A549 (cell line): ENCODE measurements around the gene IQCE. TPM values are rescaled to one million over a fixed set of nuclear protein-coding genes. Genes with fewer than 3 reads are reported as not detected.
A peak's percentile ranks its signal among the peaks of the same experiment; 100 is the strongest.

Experiments
- ATAC-seq, 2 experiments: fragments of 200-7000 bp in 1 of 2; fragments of >200 bp in 1 of 2; cut with Nextera tagmentation in 1 of 2; cut with Tn5 transposase in 1 of 2; 3 replicates each; pipeline versions ENCODE4 v1.8.0 to v1.9.1; 2018 to 2020; ENCODE audit warnings: mild to moderate bottlenecking in 1 of 2, moderate library complexity in 1 of 2
- CTCF ChIA-PET: fragments of 300-600 bp; sonication (Branson Sonifier 250); formaldehyde crosslinking; extraction: SDS; loops from one replicate; lab custom pipeline; 2021; ENCODE audit warnings: antibody characterized with exemption, inconsistent platforms; lab: Yijun Ruan, JAX
- POLR2A ChIA-PET: fragments of 350-600 bp; formaldehyde crosslinking; extraction: SDS; loops from one replicate; lab custom pipeline; 2021; ENCODE audit warnings: antibody characterized with exemption, inconsistent platforms; lab: Yijun Ruan, JAX
- DNase-seq, 2 experiments: peaks; one replicate each; pipeline versions ENCODE4 v3.0.0 to v3.0.0-alpha.2; 2011 to 2016; ENCODE audit warnings: low read depth in 1 of 2, low spot score in 1 of 2
- FAIRE-seq: peaks from 2 replicates; lab custom pipeline; 2011; peaks lifted over from hg19 to GRCh38; lab: Jason Lieb, UNC
- H3K27ac ChIP-seq, 2 experiments: fragments of >200 bp; sonication (Bioruptor Twin); formaldehyde crosslinking; 3 replicates each; pipeline ENCODE4 v1.5.1; 2016 to 2017
- H3K4me1 ChIP-seq: fragments of >200 bp; sonication (Bioruptor Twin); formaldehyde crosslinking; 3 replicates; pipeline ENCODE4 v1.6.1; 2016
- H3K4me2 ChIP-seq: fragments of >200 bp; sonication (Bioruptor Twin); formaldehyde crosslinking; 3 replicates; pipeline ENCODE4 v1.6.1; 2016
- H3K4me3 ChIP-seq: fragments of >200 bp; sonication (Bioruptor Twin); formaldehyde crosslinking; 3 replicates; pipeline ENCODE4 v1.5.1; 2016
- H3K9me3 ChIP-seq: fragments of >200 bp; sonication (Bioruptor Twin); formaldehyde crosslinking; 3 replicates; pipeline ENCODE4 v1.6.1; 2016
- ATOH8 ChIP-seq: fragments of 250-450 bp; sonication (Bioruptor Pico); IDR thresholded peaks from 2 replicates; pipeline ENCODE4 v1.5.0; 2020; ENCODE audit warnings: low read depth, mild to moderate bottlenecking, moderate library complexity
- BHLHE40 ChIP-seq: IDR thresholded peaks from 2 replicates; pipeline ENCODE4 v1.6.1; 2012; ENCODE audit warnings: low read depth, low read length, inconsistent platforms
- CBX8 ChIP-seq: fragments of 200-600 bp; sonication (generic); IDR thresholded peaks from 2 replicates; pipeline ENCODE4 v1.6.1; 2016
- CEBPB ChIP-seq, 2 experiments: fragments of >200 bp in 1 of 2; sonication (Bioruptor Twin) in 1 of 2; formaldehyde crosslinking in 1 of 2; IDR thresholded peaks; 2 replicates each; pipeline ENCODE4 v1.6.1; 2012 to 2016
- CTCF ChIP-seq: fragments of >200 bp; sonication (Bioruptor Twin); formaldehyde crosslinking; IDR thresholded peaks from 3 replicates; pipeline ENCODE4 v1.5.1; 2016
- FOSB ChIP-seq: fragments of 250-450 bp; sonication (Bioruptor Pico); IDR thresholded peaks from 2 replicates; pipeline ENCODE4 v1.5.0; 2020; ENCODE audit warnings: mild to moderate bottlenecking, moderate library complexity
- FOSL2 ChIP-seq, 2 experiments: fragments of 450-650 bp in 1 of 2; fragments of >200 bp in 1 of 2; sonication (Bioruptor Twin) in 1 of 2; formaldehyde crosslinking; IDR thresholded peaks; 2 replicates each; pipeline versions ENCODE4 v1.5.0 to v1.6.1; 2016 to 2020; ENCODE audit warnings: mild to moderate bottlenecking in 1 of 2, moderate library complexity in 1 of 2
- HDAC2 ChIP-seq: fragments of 200-600 bp; sonication (generic); IDR thresholded peaks from 2 replicates; pipeline ENCODE4 v1.6.1; 2016
- HEYL ChIP-seq: fragments of 250-450 bp; sonication (Bioruptor Pico); IDR thresholded peaks from 2 replicates; pipeline ENCODE4 v1.8.0; 2021; ENCODE audit warnings: mild to moderate bottlenecking, moderate library complexity
- HOXA7 ChIP-seq: fragments of 250-450 bp; sonication (Bioruptor Pico); IDR thresholded peaks from 2 replicates; pipeline ENCODE4 v1.5.0; 2020; ENCODE audit warnings: mild to moderate bottlenecking, moderate library complexity
- HOXB13 ChIP-seq: fragments of 250-450 bp; sonication (Bioruptor Pico); IDR thresholded peaks from 2 replicates; pipeline ENCODE4 v1.5.0; 2020; ENCODE audit warnings: low read depth, mild to moderate bottlenecking, moderate library complexity
- JUN ChIP-seq, 2 experiments: fragments of >200 bp; sonication (Bioruptor Twin); formaldehyde crosslinking; IDR thresholded peaks; 2 replicates in 1 of 2; 3 replicates in 1 of 2; pipeline ENCODE4 v1.6.1; 2016 to 2017
- JUNB ChIP-seq: fragments of >200 bp; sonication (Bioruptor Twin); formaldehyde crosslinking; IDR thresholded peaks from 2 replicates; pipeline ENCODE4 v1.6.1; 2016
- KDM1A ChIP-seq: fragments of 200-600 bp; sonication (generic); IDR thresholded peaks from 2 replicates; pipeline ENCODE4 v1.6.1; 2016; ENCODE audit warnings: low read depth, mild to moderate bottlenecking
- KDM5A ChIP-seq: fragments of 200-600 bp; sonication (generic); IDR thresholded peaks from 2 replicates; pipeline ENCODE4 v1.6.1; 2016; ENCODE audit warnings: antibody characterized with exemption, mild to moderate bottlenecking
- MAX ChIP-seq: IDR thresholded peaks from 2 replicates; pipeline ENCODE4 v1.6.1; 2012
- MAZ ChIP-seq: fragments of 150-350 bp; IDR thresholded peaks from 2 replicates; pipeline ENCODE4 v1.6.1; 2014; ENCODE audit warnings: antibody characterized with exemption, low read depth, low read length, borderline replicate concordance
- MYC ChIP-seq: IDR thresholded peaks from 2 replicates; pipeline ENCODE4 v1.6.1; 2012; ENCODE audit warnings: mild to moderate bottlenecking, inconsistent platforms, low read length, improper control_type of control experiment, borderline replicate concordance
- PHF8 ChIP-seq: fragments of 200-600 bp; sonication (generic); IDR thresholded peaks from 2 replicates; pipeline ENCODE4 v1.6.1; 2016; ENCODE audit warnings: low read depth, mild to moderate bottlenecking, antibody characterized with exemption, moderate library complexity, borderline replicate concordance
- POLR2A ChIP-seq: IDR thresholded peaks from 2 replicates; pipeline ENCODE4 v1.6.1; 2012; ENCODE audit warnings: mild to moderate bottlenecking, low read length
- POLR2AphosphoS2 ChIP-seq: conservative IDR thresholded peaks from 2 replicates; pipeline ENCODE4 v1.6.1; 2012; ENCODE audit warnings: low read length, improper control_type of control experiment, inconsistent platforms
- RARB ChIP-seq: fragments of 250-450 bp; sonication (Bioruptor Pico); IDR thresholded peaks from 2 replicates; pipeline ENCODE4 v1.8.0; 2021; ENCODE audit warnings: mild to moderate bottlenecking, moderate library complexity
- SREBF2 ChIP-seq: fragments of 450-650 bp; IDR thresholded peaks from 2 replicates; pipeline ENCODE4 v1.6.1; 2014; ENCODE audit warnings: mild to moderate bottlenecking, moderate library complexity
- TP53 ChIP-seq: fragments of 250-450 bp; sonication (Bioruptor Pico); IDR thresholded peaks from 2 replicates; pipeline ENCODE4 v1.5.0; 2021; ENCODE audit warnings: mild to moderate bottlenecking, moderate library complexity
- ZSCAN20 ChIP-seq: fragments of 250-450 bp; sonication (Bioruptor Pico); IDR thresholded peaks from 2 replicates; pipeline ENCODE4 v1.8.0; 2022; ENCODE audit warnings: mild to moderate bottlenecking, moderate library complexity
- WGBS: methylation state at CpG from one replicate; pipeline ENCODE4 v1.1.6; 2017; ENCODE audit errors: missing lambda C conversion rate; 5-methylcytosine and 5-hydroxymethylcytosine counted together
- polyA plus RNA-seq, 4 experiments: library from polyadenylated mRNA; depleted of rRNA in 3 of 4; stranded (reverse); fragments of >200 nt; fragmentation: RNase III in 1 of 4; extraction: RNeasy Plus Mini Kit Qiagen cat#74134 plus additional on column Dnase treatment in 1 of 4; gene quantifications; 2 replicates in 3 of 4; 3 replicates in 1 of 4; pipeline ENCODE4 v1.2.3, GENCODE V29; 2011 to 2017

IQCE gene
- polyA plus RNA-seq, 2 of the 4 experiments (the other 2 are of a cell fraction) = 10.6 to 13.0 TPM

DNA sequence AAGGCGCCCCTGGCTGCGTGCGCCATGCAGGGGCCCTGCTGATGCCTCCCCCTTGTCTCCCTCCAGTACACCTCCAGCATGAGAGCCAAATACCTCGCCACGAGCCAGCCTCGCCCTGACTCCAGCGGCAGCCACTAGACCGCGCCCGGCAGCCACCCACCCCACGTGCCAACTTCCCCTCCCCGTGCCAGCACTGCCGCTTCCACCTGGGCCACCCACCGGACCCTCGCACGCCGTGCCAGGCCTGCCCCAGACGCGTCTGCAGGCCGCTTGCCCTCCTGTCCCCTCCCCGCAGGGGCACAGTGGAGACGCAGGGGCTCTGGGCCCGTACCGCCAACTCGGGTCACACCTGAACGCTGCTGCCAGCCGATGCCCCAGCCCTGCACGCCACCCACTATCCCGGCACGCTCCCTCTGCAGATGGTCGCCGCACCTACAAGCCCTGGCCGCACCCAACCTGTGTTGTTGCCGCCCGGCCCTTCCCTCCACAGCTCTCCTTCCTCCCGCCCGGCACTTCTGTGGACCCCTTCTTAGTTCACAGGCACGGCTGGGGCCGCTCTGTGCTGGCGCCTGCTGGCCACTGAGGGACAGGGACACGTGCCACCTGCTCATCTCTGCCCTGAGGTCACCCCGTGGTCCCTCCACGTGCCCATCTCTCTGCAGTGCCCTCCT, 103.0 kb downstream of the IQCE start:
- DNase-seq (no peak), ATAC-seq (peak in 1 of 2 experiments; percentile 6; a peak in 2 of 6 replicates), FAIRE-seq (no peak)
- no peak for TF ChIP-seq BHLHE40
- TF ChIP-seq HEYL = no peak
- TF ChIP-seq PHF8 = no peak
- TF ChIP-seq POLR2A = no peak
- TF ChIP-seq MAZ = no peak
- no peak for TF ChIP-seq POLR2AphosphoS2
- TF ChIP-seq HOXA7 = no peak
- TF ChIP-seq KDM5A = no peak
- TF ChIP-seq CEBPB (IDR thresholded peaks at IDR 0.05) = no peak
- no peak for TF ChIP-seq RARB (CRISPR knock-in tag)
- TF ChIP-seq ATOH8 (CRISPR knock-in tag) = no peak
- no peaks in the 10 kb centered on the region for H3K9me3 ChIP-seq
- 92% methylated on average over 37 of the region's 43 CpGs for WGBS
- ChIA-PET POLR2A (no interaction called here), CTCF (interaction anchor here (0.8 to 1.0 kb wide), 2 partner anchors 9 to 52 kb away, joined by 3 to 4 read pairs; no protein-coding TSS in a partner anchor)
- H3K4me3 ChIP-seq = no peak overlapping the region
- H3K27ac ChIP-seq = no peak overlapping the region
- no peak overlapping the region for H3K4me2 ChIP-seq
- H3K4me1 ChIP-seq = no peaks in the 10 kb centered on the region

- TF ChIP-seq TP53 = no peak
- no peak for TF ChIP-seq FOSL2 (IDR thresholded peaks at IDR 0.05)
- TF ChIP-seq FOSL2 (CRISPR knock-in tag; IDR thresholded peaks at IDR 0.05) = no peak
- no peak for TF ChIP-seq JUNB
- no peak for TF ChIP-seq CTCF
- no peak for TF ChIP-seq SREBF2
- TF ChIP-seq CBX8 = no peak
- TF ChIP-seq JUN (IDR thresholded peaks at IDR 0.05) = no peak
- TF ChIP-seq KDM1A = no peak
- TF ChIP-seq, all 56 proteins: peak for 0
- Histone ChIP-seq H3K4me2 (no peak overlapping the region), H3K4me1 (no peaks in the 10 kb centered on the region), H3K4me3 (no peak overlapping the region), H3K27ac (no peak overlapping the region), H3K9me3 (no peaks in the 10 kb centered on the region)
- DNase-seq (no peak), ATAC-seq (no peak), FAIRE-seq (no peak)
- CTCF ChIA-PET = interaction anchor here (0.8 to 1.0 kb wide), 2 partner anchors 8 to 51 kb away, joined by 3 to 4 read pairs; no protein-coding TSS in a partner anchor
- POLR2A ChIA-PET = no interaction called here
- 89% methylated on average over 26 of the region's 33 CpGs for WGBS
Observed at GRCh38 chr7:2662273-2663120, 103.7 kb downstream of the IQCE start.

GRCh38 chr7:2663121-2663886, 104.5 kb downstream of the IQCE start:
- ATAC-seq (no peak), FAIRE-seq (no peak), DNase-seq (no peak)
- Histone ChIP-seq H3K4me1 (no peaks in the 10 kb centered on the region), H3K4me2 (no peak overlapping the region), H3K9me3 (no peaks in the 10 kb centered on the region), H3K4me3 (no peak overlapping the region), H3K27ac (no peak overlapping the region)
- ChIA-PET CTCF (no interaction called here), POLR2A (no interaction called here)
- 93% methylated on average over 21 of the region's 30 CpGs for WGBS
- no peak for TF ChIP-seq HDAC2
- TF ChIP-seq HOXB13 (CRISPR knock-in tag) = no peak
- no peak for TF ChIP-seq FOSB (CRISPR knock-in tag)
- TF ChIP-seq ZSCAN20 (CRISPR knock-in tag) = no peak
- TF ChIP-seq KDM5A = no peak
- no peak for TF ChIP-seq POLR2A
- TF ChIP-seq MAX = no peak
- TF ChIP-seq KDM1A = no peak
- no peak for TF ChIP-seq MYC
